Activated CD4-positive, CD25-positive, alpha-beta regulatory T cell treated with anti-CD3 and anti-CD28 coated beads, Interleukin-2, amount 50 U/mL, for 24 hours (primary cell): ENCODE measurements around the gene GCAT.

Experiments used
- ATAC-seq, 2 donors: fragments of 150-1000 bp; cut with Tn5 transposase; one replicate each; pipeline ENCODE4 v1.10.0; 2021; ENCODE audit warnings: mild to moderate bottlenecking in 1 of 2, moderate library complexity in 1 of 2

The GCAT gene

GRCh38 chr22:37807410-37808293 lies at the start of gene GCAT:
Gene GCAT, plus strand, starts transcription at chr22:37807934. Its CDS starts 34 bp downstream, at chr22:37807968.
- ATAC-seq = peak; percentile 96 to 97

DNA sequence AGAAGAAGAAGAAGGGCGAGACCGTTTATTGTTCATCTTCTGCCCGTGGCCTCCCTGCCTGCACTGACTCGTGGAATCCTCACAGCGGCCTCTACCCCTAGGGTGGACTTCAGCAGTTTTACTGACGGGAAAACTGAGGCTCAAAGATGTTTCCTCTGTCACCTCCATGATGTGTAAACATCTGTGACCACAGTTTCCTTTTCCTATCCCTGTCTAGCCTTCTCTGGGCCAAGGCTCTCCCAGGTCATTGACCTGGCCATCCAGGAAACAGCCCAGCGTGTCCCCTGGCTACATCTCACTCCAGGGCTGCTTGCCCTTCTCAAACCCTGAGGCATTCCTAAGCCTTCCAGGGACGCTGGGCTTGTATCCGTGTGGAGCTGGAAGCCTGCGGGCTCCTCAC lies 49.0 kb upstream of the GCAT start:
- no peak for ATAC-seq

DNA sequence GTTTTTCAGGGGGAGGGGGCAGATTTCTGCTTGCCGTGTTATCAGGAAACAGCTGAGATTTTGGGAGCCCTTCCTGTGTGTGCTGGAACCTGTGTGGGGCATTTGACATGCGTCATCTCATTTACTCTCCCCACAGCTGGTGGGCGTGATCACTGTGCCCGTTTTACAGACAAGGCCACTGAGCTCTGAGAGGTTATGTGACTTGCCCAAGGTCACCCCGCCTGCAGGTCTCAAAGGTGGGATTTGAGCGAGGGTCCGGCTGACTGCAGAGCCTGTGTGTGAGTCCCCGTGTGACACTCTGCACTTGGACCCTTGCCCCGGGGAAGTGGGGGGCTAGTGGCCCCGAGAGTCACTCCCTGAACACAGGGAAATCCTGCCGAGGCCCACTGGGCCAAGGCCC lies 48.5 kb upstream of the GCAT start:
- no peak for ATAC-seq

- no peak for ATAC-seq
Observed at GRCh38 chr22:37760152-37760551, 47.6 kb upstream of the GCAT start.

DNA sequence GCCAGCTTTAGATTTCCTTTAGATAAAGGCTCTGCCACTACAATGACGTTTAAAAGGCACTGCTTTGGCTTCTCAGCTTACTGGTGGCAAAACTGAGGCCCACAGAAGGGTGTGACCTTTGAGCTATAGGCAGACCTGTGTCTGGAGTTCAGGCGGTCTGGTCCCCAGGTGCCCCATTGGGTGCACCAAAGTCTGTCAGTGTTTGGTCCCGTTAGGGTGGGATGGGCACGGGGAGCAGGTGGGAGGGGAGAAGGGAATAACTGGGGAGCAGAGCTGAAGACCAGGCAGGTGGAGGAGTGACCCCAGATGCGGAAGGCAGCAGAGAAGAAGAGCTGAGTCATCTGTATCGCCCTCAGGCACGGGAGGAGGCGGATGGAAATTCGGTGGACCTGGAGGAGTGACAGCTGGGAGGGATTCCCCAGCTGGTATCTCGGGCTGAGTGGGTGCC lies 45.3 kb upstream of the GCAT start:
- ATAC-seq = no peak

GRCh38 chr22:37763012-37763411 lies 44.7 kb upstream of the GCAT start:
- ATAC-seq = no peak

- ATAC-seq = no peak
Observed at GRCh38 chr22:37763652-37764051, 44.1 kb upstream of the GCAT start.

DNA sequence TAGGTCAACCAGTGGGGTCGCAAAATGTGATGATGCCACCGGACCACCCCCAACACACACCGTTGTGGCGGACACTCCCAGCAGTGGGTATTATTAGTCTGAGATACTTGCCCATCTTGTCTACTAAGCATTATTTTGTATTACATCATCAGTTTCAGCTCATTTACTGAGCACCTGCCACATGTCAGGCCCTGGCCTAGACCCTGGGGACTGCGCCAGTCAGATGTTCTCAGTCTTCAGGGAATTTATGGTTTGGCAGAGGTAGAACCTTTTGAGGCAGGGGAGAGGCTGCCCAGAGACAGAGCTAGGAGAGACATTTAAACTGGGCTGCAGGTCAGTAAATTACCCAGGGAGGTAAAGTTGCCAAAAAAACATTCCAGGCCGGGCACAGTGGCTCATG lies 43.1 kb upstream of the GCAT start:
- no peak for ATAC-seq

- ATAC-seq = no peak
Observed at GRCh38 chr22:37765498-37765897, 42.2 kb upstream of the GCAT start.

GRCh38 chr22:37765953-37766576 lies 41.7 kb upstream of the GCAT start:
- ATAC-seq = no peak

DNA sequence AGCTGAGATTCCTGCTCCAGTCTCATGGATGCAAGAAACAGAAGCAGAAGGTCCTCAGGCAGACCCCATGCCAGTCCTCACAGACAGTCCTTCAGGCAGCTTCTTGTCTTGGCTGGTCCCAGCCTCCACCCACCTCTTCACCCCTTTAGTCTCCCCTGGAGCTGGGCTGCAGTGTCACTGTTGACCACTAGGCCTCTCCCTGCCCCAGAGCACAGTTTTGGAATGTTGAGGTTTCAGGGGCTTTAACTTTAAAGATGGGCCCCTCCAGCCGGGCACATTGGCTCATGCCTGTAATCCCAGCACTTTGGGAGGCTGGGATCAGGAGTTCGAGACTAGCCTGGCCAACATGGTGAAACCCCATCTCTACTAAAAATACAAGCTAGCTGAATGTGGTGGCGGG lies 39.5 kb upstream of the GCAT start:
- no peak for ATAC-seq

DNA sequence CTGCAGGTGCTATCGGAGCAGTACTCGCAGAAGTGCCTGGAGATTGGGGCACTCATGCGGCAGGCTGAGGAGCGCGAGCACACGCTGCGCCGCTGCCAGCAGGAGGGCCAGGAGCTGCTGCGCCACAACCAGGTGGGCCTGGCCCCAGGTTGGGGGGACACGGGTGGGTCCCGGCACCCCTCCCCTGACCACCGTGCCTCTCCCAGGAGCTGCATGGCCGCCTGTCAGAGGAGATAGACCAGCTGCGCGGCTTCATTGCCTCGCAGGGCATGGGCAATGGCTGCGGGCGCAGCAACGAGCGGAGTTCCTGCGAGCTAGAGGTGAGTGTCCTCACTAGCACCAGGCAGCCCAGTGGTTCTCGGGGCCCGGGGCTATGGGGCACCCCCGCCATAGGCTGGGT lies 38.7 kb upstream of the GCAT start:
- ATAC-seq = no peak

DNA sequence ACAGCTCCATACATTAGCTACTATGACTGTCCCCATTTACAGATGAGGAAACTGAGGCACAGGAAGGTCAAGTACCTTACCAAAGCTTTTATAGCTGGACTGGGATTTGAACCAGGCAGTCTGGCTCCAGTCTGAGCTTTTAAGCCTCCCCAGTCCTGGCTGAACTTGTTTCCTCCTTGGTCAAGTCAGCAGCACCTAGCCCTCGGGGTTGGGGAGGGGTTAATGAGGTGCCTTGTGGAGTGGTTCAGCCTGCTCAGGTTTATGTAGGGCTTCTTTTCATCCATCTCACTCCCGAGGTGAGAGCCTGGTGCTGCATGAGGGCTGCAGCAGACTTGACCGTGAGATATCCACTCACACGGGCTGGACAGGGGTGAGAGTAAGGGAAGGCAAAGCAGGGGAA lies 36.7 kb upstream of the GCAT start:
- no peak for ATAC-seq

- no peak for ATAC-seq
Observed at GRCh38 chr22:37771702-37772427, 35.9 kb upstream of the GCAT start.

- no peak for ATAC-seq
Observed at GRCh38 chr22:37774728-37775127, 33.0 kb upstream of the GCAT start.

- peak in 1 of 2 donors; percentile 20 for ATAC-seq
Observed at GRCh38 chr22:37775785-37776638, 31.7 kb upstream of the GCAT start.

DNA sequence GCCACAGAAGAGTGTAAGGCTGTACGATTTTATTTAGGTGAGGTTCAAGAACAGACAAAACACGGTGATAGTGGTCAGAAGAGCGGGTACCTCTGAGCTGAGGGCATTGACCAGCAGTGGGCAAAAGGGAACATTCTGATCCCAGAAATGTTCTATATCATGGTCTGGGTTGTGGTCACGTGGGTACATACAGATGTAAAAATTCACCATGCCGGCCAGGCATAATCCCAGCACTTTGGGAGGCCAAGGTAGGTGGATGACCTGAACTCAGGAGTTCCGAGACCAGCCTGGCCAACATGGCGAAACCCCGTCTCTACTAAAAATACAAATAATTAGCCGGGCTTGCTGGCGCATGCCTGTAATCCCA lies 31.1 kb upstream of the GCAT start:
- ATAC-seq = no peak

DNA sequence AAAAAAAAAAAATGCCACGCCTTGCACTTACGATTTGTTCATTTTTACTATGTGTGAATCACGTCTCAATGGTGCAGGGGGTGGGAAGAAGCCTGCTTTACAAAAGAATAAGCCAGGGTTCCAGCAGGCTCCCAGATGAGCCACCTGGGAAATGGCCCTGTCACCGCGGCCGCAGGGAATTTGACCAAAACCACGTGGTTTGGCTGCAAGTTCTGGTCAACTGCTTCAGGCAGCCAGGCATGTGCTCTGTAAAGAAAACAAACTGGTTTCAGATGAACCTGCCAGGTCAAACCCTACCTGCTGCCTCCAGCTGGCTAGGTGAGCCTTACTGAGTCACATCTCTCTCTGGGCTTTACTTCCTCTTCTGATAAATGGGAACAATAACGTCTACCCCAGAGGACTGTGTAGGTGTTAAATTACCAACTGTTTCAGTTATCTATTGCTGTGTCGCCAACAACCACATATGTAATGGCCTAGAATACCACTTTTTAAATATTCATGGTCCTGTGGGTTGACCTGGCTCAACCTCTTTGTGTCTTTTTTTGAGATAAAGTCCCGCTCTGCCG lies 30.5 kb upstream of the GCAT start:
- ATAC-seq = peak in 1 of 2 donors; percentile 48

DNA sequence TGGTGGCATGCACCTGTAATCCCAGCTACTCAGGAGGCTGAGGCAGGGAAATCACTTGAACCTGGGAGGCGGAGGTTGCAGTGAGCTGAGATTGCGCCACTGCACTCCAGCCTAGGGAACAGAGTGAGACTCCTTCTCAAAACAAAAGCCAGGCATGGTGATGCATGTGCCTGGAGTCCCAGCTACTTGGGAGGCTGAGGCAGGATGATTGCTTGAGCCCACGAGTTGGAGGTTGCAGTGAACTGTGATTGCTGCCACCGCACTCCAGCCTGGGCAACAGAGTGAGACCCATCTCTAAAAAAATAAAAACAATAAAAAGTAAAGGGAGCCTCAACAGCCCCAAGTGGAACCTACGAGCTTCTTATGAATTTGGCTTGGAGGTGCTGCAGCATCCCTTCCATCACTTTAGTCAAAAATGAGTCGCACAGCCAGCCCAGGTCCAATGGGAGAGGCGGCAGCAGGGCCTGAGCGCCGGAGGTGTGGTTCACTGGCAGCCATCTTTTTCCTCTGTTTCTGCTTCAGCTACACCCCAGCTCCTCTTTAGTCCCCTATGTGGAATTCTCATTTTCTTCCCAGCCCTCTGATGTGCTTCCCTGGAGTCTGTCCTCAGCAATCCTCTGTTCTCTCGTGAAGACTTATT lies 29.2 kb upstream of the GCAT start:
- no peak for ATAC-seq

DNA sequence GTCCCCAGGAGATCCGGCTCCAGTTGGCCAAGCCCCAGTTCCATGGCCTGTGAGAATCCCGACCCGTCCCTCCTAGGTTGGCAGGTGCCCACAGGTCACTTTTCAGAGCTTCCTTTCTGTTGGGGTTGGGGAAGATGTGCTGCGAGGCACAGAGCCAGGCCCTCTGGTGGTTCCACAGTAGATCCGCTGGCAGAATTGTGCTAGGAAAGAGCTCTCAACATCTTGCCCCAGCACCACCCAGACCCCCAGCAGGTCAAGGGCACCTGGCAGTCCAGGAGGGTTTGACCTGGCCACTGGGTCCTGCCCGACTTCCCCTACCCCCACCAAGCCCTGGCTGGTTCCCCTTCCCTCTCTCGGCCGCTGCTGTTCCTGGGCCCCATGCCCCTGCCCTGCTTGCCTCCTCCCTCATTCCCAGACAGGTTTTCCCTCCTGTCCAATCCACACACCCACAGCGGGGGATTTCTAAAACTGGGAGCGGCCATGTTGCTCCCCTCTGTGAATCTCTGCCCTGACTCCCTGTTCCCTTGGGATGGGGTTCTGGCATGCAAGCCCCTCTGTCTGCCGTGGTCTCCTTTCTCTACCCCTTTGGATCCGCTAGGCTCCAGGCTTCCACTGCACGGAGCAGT lies 26.2 kb upstream of the GCAT start:
- ATAC-seq = no peak
